GM20000 (cell line): Measurements from ENCODE around the gene GKN2.

Experiments used
- DNase-seq: peaks from one replicate; pipeline ENCODE4 v3.0.0; 2012; ENCODE audit warnings: low spot score
- CTCF ChIP-seq: IDR thresholded peaks from 2 replicates; pipeline ENCODE4 v1.5.1; 2012; ENCODE audit warnings: mild to moderate bottlenecking, control low read depth; ENCODE audit errors: extremely low read depth, missing control alignments

The GKN2 gene

GRCh38 chr2:68921646-68922045 is 31.0 kb downstream of the GKN2 start:
- DNase-seq: no peak
- no peak for TF ChIP-seq CTCF

GRCh38 chr2:68920481-68921170 is 32.1 kb downstream of the GKN2 start:
- no peak for DNase-seq
- TF ChIP-seq CTCF: no peak

- DNase-seq: no peak
- no peak for TF ChIP-seq CTCF
These were observed 34.2 kb downstream of the GKN2 start for GRCh38 chr2:68918497-68918896.

DNA sequence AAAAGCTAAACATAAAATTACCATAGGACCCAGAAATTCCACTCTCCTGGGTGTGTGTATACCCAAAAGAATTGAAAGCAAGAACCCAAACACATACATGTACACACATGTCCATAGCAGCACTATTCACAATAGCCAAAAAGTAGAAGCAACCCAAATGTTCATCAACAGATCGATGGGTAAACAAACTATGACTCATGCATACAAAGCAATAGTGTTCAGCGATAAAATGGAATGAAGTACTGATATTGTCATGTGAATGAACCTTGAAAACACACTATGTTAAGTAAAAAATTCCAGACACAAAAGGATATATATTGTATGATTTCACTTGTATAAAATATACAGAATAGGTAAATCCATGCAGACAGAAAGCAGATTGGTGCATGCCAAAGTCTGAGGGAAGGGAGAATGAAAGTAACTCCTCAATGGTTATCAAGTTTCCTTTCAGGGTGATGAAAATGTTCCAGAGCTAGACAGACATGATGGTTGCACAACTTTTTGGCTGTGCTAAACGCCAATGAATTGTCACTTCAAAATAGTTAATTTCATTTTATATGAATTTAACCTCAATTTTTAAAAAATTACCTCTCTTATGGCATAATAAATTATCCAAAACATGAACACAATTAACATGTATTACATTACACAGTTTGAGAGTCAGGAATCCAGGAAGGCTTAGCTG is 35.5 kb downstream of the GKN2 start:
- no peak for DNase-seq
- TF ChIP-seq CTCF: no peak

DNA sequence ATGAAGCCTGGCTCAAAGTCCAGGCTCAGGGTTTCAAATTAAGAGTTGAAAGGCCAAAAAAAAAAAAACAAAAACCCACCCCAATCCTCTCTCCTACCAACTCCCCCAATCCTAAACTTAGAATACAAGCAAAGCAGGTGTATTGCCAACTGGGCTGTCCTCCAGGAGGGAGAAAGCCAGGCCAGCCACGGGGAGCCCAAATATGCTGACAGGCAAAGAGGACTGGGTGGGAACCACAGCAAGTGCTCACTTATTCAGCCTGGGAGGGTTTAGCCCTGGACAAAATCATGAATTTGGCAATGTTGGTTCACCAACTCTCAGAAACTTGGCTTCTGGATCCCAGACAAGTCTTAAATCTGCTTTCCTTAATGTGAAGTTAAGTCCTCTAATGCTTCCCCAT is 36.5 kb downstream of the GKN2 start:
- no peak for TF ChIP-seq CTCF
- no peak for DNase-seq

GRCh38 chr2:68915393-68915792 is 37.3 kb downstream of the GKN2 start:
- DNase-seq: no peak

More at GRCh38 chr2:68915393-68915792, 37.3 kb downstream of the GKN2 start:
- TF ChIP-seq CTCF: no peak
